GM21526 (cell line): ENCODE data around the gene ZC3H4.
"Not testable (repeated sequence)": the region's sequence is repeated elsewhere in the genome, so short reads cannot be mapped to it uniquely, and the experiment has no call there.

Source experiments
- ATAC-seq: cut with Tn5 transposase; IDR thresholded peaks from one replicate; pipeline ENCODE4 v1.9.1; 2021; ENCODE audit warnings: moderate library complexity; ENCODE audit not compliant: unreplicated experiment, low FRiP score

ZC3H4 gene

DNA sequence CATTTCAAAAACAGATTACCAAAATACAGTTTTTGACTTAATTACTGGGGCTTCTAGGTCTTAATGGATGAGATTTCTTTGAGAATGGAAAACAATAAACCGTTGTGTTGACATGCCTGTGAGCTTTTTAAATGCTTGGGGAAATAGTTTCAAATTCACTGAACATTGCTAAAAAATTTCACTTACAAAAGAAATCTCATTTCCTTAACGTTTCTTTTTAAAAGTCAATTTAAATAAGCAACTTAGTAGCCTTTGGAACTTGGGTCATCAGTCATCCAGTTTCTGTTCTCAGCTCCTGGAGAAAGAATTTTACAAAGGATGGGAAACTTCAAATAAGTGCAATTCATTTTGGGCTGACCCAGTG is 4.4 kb downstream of the ZC3H4 start:
- no peak for ATAC-seq

DNA sequence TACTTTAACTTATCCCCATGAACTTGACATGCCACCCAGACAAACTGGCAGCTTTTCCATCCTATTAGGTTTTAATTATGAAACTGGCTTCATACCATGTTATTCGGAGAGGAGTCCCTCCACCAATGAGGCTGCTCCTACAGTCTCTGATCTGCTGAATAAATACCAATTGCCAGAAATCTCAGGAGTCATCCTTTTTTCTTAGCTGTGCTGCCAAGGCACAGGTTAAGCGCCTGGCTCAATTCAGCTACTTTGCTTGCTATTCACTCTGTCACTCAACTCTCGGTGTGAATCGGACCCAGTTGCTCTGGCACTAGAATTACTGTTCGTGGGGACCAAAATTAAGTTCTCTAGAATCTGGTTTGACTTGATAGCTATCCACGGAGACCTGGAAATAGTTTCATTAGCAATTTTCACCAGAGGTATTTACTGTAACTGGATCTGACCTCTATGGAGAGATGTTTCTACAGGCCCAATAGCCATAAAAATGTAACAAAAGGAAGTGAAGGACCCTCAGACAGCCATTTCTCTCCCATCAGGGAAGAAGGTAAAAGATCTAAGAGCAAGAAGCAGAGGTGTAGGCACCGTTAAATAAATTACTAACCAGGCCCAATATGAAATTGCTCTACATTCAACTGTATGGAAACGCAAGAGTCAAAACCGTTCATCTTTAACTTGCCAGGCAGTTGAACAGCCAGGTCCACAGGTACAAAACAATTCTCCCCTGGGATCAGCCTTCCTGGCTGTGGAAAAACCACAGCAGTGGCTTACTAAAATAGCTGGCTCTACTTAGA is 5.4 kb downstream of the ZC3H4 start:
- no peak for ATAC-seq

DNA sequence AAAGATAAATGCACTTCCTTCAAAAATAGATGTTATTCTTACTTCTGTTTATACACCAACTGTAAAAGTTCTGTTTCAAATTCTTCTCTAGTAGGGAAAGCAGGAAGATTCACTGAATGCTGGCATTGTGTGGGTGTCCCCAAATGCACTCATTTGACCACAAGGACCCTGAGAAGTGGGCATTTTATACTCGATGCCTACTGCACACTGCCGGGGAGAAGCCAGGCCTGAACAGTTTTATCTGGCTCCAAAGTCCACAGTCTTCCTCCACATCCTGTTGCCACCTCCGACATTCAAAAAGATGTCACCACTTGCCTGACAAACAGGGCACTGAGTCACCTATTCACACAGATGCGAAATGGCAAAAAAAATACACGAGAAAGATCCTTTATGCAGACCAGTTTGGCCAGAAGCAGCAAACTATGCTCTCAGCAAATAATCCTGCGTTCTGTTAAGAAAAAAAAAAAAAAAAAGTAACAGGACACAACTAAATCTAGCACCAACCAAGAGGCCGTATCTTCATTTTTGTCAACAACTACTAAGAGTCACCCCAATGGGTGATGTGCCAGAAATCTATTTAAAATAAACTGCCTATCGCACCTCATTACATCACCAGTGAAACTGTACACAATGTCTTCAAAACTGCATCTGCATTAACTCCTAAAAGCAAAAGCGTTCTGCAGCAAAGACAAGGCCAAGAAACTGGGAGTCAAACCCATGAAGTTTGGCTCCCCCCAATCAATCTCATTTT is 6.2 kb downstream of the ZC3H4 start:
- no peak for ATAC-seq

DNA sequence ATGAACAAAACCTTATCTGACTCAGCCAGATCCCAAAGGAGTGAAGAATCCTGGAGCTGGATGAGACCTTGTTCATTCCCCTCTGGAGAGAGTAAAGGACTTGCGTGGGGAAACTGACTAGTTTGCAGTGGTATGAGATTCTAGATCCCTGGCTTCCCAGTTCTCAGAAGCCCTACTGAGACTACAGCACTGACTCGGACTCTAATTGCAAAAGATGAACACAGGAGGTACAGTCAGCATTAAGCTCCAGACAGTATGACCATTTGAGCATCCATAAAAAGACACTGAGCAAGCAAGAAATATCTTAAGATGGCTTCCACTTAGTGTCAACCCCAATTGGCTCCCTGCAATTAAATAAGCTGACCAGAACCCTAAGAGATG is 6.8 kb downstream of the ZC3H4 start:
- ATAC-seq: no peak

DNA sequence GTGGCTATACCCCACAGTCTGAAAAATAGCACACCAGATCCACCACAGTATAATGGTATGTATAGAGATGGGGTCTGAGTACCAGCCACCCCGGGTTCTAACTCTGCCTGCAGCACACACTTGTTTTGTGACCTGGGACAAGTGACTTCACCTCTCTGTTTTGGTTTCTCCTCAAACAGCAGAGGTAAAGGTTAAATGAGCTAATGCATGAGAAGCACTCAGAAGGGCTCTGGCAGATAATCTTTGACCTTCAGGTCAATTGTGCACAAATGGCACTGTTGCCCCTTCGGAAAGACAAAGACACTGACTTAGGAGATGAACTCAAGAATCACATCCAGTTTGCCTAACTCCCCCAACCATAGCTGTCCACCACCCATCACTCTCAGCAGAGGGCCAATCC is 7.7 kb downstream of the ZC3H4 start:
- no peak for ATAC-seq

DNA sequence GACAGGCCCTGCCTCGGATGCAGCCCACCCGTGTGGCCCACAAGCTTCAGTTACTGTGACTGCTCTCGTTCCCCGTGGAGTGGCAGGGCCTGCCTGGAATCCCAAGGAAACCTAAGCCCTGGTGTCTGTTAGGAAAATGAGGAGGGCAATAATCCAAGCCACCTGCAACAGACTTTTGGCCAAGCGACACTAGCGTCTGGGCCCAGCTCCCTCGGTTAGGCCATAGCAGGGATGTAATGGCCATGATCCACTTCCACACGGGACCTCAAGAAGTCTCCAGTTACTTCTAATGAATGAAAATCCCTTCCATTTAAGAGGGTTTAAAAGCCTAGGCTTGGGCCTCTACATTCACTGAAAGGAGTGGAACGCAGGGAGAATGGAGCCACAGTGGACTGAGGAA is 8.9 kb downstream of the ZC3H4 start:
- ATAC-seq: no peak

DNA sequence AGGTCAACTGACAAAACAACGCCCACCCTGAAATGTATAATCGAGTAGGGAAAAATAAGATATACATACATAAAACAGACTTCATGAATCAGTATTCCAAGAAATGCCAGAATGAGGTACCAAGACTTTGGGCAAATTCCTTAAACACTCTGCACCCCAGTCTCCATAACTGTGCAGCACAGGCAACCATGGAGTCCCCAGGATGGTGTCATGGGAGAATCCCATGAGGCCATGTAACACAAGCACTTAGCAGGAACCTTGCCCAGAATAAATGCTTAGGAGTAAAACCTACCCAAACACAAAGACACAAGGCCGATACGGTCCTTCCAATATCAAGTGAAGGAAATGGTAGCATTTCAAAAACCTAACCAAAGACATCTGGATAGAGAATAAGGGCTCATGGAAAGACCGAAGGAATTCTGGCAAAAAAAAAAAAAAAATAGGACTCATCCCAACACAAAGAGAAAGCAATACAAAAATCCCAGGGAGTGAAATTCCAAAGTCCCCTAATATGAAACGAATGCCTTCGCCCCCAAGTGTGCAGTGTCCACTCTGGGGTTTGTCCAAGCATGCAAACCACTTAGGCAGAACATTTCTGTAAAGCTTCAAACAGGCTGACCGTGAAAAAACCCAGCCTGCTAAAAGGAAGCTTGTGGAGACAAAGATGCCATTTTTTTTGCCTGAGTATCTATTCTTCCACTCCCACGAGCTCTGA is 11.1 kb downstream of the ZC3H4 start:
- ATAC-seq: no peak

DNA sequence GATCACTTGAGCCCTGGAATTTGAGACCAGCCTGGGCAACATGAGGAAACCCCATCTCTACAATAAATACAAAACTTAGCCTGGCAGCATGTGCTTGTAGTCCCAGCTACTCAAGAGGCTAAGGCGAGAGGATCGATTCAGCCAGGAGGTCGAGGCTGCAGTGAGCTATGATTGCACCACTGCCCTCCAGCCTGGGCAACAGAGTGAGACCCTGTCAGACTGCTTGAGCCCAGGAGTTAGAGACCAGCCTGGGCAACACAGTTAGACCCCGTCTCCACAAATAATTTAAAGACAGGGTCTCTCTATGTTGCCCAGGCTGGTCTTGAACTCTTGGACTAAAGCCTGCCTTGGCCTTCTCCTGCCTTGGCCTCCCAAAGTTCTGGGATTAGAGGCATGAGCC is 12.5 kb downstream of the ZC3H4 start:
- not testable (repeated sequence) for ATAC-seq

DNA sequence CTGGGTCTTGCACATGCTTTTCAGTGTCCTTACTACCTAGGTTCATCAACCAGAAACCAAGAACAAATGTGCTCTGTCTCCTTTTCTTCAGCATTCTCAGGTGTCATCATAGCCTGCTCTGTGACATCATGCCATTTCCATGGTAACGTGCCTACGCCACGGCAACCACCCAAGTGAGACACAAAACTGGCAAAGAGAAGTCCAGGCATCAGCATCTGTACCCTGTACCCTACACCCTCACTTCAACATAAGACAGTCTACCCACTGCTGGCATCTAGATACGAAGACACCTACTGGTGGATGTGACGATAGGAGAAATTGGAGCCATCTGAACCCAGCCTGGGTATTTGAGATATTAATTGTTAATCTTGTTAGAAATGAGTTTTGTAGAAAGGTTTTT is 13.3 kb downstream of the ZC3H4 start:
- ATAC-seq: no peak

DNA sequence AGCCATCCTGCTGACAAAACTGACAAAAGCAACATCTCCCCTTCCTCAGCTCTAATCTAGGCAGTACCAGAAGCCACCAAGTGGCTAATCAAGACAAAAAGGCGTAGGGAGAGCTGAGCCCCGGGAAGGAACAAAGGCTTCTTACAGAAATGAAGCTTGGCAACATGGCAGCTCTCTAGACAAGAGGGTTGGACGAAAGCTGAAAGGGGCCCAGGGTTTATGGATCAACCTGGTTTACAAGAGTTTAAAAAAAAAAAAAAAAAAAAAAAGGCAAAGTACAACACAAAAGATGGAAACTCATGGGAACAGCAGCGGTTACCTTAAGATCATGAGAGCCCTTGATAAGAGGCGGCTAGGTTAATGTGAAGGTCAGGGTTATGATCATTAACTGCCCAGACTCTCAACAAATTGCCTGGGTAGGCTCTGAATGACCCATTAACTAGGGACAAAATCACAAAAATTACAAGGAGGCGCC is 14.0 kb downstream of the ZC3H4 start:
- ATAC-seq: no peak

DNA sequence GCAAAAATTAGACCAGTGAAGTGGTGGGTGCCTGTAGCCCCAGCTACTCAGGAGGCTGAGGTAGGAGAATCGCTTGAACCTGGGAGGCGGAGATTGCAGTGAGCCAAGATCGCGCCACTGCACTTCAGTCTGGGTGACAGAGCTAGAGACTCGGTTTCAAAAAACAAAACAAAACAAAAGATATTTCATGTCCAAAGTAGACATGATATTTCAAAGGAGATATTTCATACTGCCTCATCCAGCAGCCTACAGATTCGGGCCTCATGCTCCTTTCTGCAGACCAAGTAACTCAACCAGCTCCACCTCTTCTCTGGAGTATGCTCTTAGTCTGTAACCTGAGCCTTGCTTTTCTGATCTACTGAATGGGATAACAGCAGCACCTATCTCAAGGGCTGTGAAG is 15.0 kb downstream of the ZC3H4 start:
- ATAC-seq: no peak

DNA sequence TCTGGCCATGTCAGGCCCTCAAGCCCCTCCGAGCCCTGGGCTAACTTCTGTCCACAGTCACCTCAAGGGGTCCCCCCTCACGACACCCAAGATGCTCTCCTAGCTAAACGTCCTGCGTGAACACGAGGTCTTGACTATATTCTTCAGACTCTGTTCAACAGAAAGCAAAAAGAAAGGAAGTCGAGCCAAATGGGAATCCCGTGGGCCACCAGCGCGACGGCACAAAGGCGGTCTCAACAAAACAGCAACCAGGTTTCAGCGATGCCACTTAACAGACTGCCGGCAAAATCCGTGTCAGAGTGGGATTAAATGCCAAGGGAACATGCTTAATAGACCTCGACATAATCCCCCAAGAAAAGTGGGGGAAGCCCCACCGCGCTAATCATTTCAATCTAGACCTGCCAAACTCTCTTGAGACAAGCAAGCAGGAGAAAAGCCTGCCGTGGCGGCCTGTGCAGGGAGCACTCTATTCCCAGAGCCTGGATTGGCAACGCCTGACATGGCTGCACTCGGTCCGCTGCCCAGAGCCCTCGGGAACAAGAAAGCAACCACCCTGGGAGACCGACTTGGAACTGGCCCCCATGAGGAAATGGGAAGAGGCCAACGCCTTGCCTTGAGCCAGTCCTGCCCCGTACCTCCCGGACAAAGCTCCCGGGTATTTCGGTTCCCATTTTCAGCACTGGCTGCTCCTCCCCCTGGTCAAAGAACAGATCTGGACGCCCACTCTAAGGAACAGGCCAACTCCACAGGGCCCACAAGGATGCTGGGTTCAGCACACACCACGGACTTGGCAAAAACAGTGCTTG is 16.0 kb downstream of the ZC3H4 start:
- ATAC-seq: no peak

DNA sequence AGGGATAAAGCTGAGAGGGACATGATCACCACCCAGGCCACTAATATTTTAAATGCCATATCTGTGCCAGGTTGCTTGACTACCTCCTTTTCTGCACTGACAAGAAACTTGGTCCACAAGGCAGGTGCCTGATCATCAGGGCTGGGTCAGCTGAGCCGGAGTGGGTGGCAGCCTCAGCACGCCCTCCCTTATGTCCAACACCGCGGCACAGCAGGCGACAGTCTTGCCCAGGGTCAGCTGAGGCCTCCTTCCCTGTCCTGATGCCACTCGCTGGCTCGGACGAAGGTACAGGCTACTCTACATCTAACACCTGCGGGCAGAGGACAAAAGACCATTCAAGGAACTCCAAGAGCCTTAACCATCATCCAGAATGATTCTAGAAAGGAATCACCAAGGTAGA is 16.9 kb downstream of the ZC3H4 start:
- no peak for ATAC-seq

DNA sequence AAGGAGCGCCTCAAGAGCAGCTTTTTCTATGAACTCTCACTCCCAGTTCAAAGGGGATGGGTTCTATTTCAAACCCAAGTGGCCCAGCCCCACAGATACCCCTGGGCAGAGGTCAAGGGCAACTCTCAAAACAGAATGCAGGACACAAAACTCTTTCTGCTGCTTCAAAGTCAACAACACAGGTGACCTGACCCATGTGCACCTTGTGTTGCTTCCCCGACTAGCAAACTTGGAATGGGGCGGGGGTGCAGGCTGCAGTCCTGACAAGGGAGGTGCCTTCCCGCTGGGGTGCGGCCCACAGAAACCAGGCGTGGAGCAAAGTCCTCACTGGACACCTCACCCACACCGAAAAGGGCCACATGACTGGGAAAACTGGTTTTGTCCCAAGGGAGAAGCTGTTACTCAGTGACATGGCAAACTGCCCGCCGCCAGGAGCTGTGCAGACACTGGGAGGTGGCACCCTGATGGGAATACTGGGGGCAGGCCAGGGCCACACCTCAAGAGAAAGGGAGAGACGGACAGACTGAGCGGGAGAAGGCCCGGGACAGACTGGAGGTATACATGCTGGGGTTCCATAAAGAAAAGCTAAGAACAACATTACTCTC is 17.4 kb downstream of the ZC3H4 start:
- ATAC-seq: no peak

DNA sequence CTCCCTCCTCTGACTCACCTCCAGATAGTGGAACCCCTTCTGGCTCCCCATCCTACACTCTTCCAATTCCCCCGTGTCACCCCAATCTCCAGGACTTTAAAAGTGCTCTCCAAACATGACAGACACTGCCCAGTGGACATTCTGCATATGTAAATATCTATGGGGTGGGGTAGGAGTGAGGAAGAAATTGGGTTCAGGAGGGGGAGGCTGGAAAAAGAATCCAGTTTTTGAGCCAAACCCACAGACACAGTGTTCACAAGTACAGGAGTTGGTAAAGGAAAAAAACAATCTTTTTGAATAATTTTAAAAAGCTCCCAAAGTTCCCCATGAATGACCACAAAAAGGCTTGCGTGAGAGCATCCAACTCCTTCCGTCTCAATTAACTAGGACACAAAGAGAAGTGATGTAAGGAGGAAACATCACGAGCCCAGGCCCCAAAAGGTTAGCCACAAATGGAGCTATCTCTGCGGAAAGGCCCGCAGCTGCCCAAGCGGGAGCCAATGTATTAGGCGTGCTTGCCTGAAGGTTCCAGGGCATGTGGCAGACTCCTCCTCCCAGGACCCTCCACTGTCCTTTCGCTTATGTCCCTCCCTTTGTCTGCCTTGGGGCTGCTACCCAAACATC is 18.0 kb downstream of the ZC3H4 start:
- no peak for ATAC-seq

DNA sequence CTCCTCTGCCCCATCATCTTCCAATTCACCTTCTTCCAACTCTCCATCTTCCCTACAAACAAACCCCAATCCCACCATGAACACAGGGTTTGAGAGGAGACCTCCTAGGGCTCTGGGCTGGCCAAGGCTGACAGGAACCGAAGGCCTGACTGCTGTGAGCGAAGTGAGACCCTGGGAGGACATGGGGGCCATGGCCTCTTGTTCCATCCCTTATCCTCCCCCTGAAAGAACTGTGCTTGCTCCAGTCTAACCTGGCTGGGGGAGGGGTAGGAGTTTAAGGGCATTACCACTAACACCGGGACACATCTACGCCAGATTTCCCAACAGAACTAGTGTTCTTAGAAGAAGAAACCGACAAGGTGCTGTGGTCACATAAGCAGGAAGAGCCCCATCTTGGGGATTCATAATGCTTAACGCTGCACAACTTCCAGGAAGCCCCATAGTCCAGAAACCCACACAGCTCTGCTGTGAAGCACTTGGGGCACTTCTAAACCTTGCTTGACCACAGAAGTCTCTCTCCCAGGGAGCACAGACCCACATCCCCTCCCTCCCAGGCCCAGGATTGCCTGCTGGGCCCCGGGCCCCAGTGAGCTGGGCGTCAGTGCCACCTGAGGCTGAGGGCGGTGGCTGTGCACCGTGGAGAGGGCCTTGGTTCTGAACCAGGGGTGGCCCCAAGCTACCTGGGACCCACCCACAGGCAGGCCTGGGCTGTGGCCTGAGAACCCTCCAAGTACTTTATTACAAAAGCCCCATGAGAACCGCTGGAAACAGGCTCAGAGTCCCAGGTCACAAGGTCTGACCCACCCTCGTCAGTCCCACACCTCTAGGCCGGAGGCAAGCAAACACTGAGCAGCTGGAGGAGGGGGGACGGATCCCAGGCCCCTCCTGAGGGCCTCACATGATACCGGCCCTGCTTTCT is 18.8 kb downstream of the ZC3H4 start:
- ATAC-seq: no peak

DNA sequence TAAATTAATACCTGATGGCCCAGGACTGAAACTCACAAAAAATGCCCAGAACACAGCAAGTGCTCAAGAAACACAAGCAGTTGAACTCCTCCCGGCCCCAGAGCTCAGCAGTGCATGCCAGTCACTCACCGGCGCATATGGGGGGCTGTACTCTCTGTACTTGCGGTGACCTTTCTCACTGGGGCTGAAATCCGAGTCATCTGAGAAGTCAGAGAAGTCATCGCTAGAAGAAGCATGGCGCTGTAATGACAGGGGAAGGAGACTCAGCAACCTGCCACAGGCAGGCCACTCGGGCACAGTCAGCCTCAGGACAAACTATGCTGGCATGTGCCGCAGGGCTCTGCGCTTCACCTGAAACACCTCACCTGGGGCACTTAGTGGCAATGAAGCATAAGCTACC is 19.7 kb downstream of the ZC3H4 start:
- ATAC-seq: no peak

DNA sequence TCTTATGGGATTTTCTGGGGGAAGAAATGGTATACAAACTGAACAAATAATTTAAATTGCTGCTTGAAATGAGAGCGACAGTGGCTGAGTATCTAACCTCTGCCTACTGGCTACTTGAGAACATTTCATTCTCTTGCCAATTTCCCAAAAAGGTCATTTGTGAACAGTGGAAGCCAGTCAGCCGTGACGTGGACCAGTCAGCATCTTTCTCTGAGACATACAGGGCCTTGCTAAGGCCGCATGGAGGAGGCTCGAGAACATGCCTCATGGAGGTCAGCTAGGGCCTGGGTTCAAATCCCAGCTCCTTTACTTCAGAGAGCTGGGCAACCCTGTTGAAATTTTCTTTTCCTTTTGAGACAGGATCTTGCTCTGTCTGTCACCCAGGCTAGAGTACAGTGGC is 20.3 kb downstream of the ZC3H4 start:
- ATAC-seq: no peak
